Tibial artery (tissue), 4 donors: ENCODE data around the gene UBE2R2.
"Not testable (repeated sequence)": the region's sequence is repeated elsewhere in the genome, so short reads cannot be mapped to it uniquely, and the experiment has no call there.

Experiments used
- DNase-seq, 2 donors: peaks; one replicate each; pipeline ENCODE4 v3.0.0-alpha.2; 2019
- H3K27ac ChIP-seq, 2 donors: fragments of 200-600 bp; sonication (generic) in 1 of 2; 1 replicate in 1 of 2; 2 replicates in 1 of 2; pipeline ENCODE4 v1.5.1; 2018 to 2019; ENCODE audit warnings: mild to moderate bottlenecking in 1 of 2
- H3K27me3 ChIP-seq, 2 donors: fragments of 200-600 bp; sonication (generic) in 1 of 2; one replicate each; pipeline versions ENCODE4 v1.5.1 to v1.6.0; 2016 to 2019
- H3K36me3 ChIP-seq, 3 donors: fragments of 200-600 bp; sonication (generic) in 2 of 3; one replicate each; pipeline ENCODE4 v1.5.1; 2016 to 2019; ENCODE audit warnings: mild to moderate bottlenecking in 2 of 3
- H3K4me1 ChIP-seq, 4 donors: fragments of 200-600 bp; sonication (generic) in 2 of 4; 1 replicate in 3 of 4; 2 replicates in 1 of 4; pipeline ENCODE4 v1.5.1; 2016 to 2019
- H3K4me3 ChIP-seq, 2 donors: fragments of 200-600 bp; sonication (generic) in 1 of 2; 1 replicate in 1 of 2; 2 replicates in 1 of 2; pipeline ENCODE4 v1.5.1; 2018 to 2019; ENCODE audit warnings: mild to moderate bottlenecking in 2 of 2
- H3K9me3 ChIP-seq, 3 donors: fragments of 200-600 bp; sonication (generic) in 1 of 3; one replicate each; pipeline ENCODE4 v1.5.1; 2016 to 2019
- CTCF ChIP-seq, 2 experiments: fragments of 200-600 bp in 1 of 2; fragments of 450-650 bp in 1 of 2; IDR thresholded peaks; one replicate each; pipeline ENCODE4 v1.5.1; 2017 to 2019; ENCODE audit warnings: antibody characterized with exemption in 2 of 2, mild to moderate bottlenecking in 1 of 2, moderate library complexity in 1 of 2
- intact Hi-C: fragments of 100-400 bp; cut with DNase I; formaldehyde crosslinking; loops from one replicate; pipeline ENCODE4 v1.15.0; 2023; ENCODE audit warnings: low total_unique reads

Gene UBE2R2

GRCh38 chr9:33860200-33860871 lies 43.4 kb downstream of the UBE2R2 start:
- peak in 1 of 2 experiments; percentile 14 for TF ChIP-seq CTCF (IDR thresholded peaks at IDR 0.05)
- Histone ChIP-seq H3K36me3 (no peaks in the 10 kb centered on the region), H3K9me3 (no peaks in the 10 kb centered on the region), H3K4me1 (peaks cover 0 to 43% (median 9%) of the 10 kb centered on the region in 4 donors), H3K27ac (no peak overlapping the region), H3K4me3 (no peak overlapping the region), H3K27me3 (no peaks in the 10 kb centered on the region)
- DNase-seq = no peak
- intact Hi-C loops = loop anchor here (10.0 kb wide), 1 partner anchor 84 kb away; no protein-coding TSS in a partner anchor

- no peaks in the 10 kb centered on the region for H3K27me3 ChIP-seq
- intact Hi-C loops = loop anchor here (10.0 kb wide), 1 partner anchor 83 kb away; no protein-coding TSS in a partner anchor
- no peaks in the 10 kb centered on the region for H3K9me3 ChIP-seq
- peaks cover 0 to 37% (median 6%) of the 10 kb centered on the region in 4 donors for H3K4me1 ChIP-seq
- H3K27ac ChIP-seq = no peak overlapping the region
- no peak overlapping the region for H3K4me3 ChIP-seq
- no peaks in the 10 kb centered on the region for H3K36me3 ChIP-seq
- TF ChIP-seq CTCF (IDR thresholded peaks at IDR 0.05) = no peak
- no peak for DNase-seq
Measured at GRCh38 chr9:33861917-33862453, 45.0 kb downstream of the UBE2R2 start.

- not testable (repeated sequence) for H3K27me3 ChIP-seq, H3K27ac ChIP-seq, H3K4me3 ChIP-seq, H3K36me3 ChIP-seq, DNase-seq, H3K9me3 ChIP-seq
- intact Hi-C loops = loop anchor here (10.0 kb wide), 1 partner anchor 82 kb away; no protein-coding TSS in a partner anchor
- peaks cover 0 to 39% (median 13%) of the 10 kb centered on the region in 4 donors for H3K4me1 ChIP-seq
Measured at GRCh38 chr9:33863027-33863426, 46.1 kb downstream of the UBE2R2 start.

GRCh38 chr9:33867747-33868439 lies 50.9 kb downstream of the UBE2R2 start:
- Histone ChIP-seq H3K9me3 (no peaks in the 10 kb centered on the region), H3K4me3 (peak overlapping the region in 1 of 2 donors; percentile 14), H3K4me1 (peaks cover 0 to 27% (median 26%) of the 10 kb centered on the region in 4 donors), H3K27ac (peak overlapping the region; percentile 50 to 65), H3K27me3 (no peaks in the 10 kb centered on the region), H3K36me3 (no peaks in the 10 kb centered on the region)
- DNase-seq = peak; percentile 80 to 86
- intact Hi-C loops = loop anchor here (10.0 kb wide), 1 partner anchor 77 kb away; no protein-coding TSS in a partner anchor
- TF ChIP-seq CTCF (IDR thresholded peaks at IDR 0.05) = no peak

GRCh38 chr9:33868440-33868973 lies 51.5 kb downstream of the UBE2R2 start:
- Histone ChIP-seq H3K27ac (peak overlapping the region; percentile 50 to 65), H3K4me1 (peaks cover 0 to 27% (median 26%) of the 10 kb centered on the region in 4 donors), H3K4me3 (peak overlapping the region in 1 of 2 donors; percentile 14), H3K36me3 (no peaks in the 10 kb centered on the region), H3K27me3 (no peaks in the 10 kb centered on the region), H3K9me3 (no peaks in the 10 kb centered on the region)
- peak in 1 of 2 donors; percentile 61 for DNase-seq
- TF ChIP-seq CTCF (IDR thresholded peaks at IDR 0.05) = no peak
- intact Hi-C loops = loop anchor here (10.0 kb wide), 1 partner anchor 76 kb away; no protein-coding TSS in a partner anchor

- intact Hi-C loops = loop anchor here (10.0 kb wide), 1 partner anchor 76 kb away; no protein-coding TSS in a partner anchor
- not testable (repeated sequence) for H3K9me3 ChIP-seq, DNase-seq, H3K27me3 ChIP-seq, H3K4me3 ChIP-seq, H3K36me3 ChIP-seq
- H3K27ac ChIP-seq = peak overlapping the region in 1 of 2 donors; percentile 50
- H3K4me1 ChIP-seq = peaks cover 0 to 27% (median 26%) of the 10 kb centered on the region in 4 donors
Measured at GRCh38 chr9:33869243-33869642, 52.3 kb downstream of the UBE2R2 start.
